Neural cell (in vitro differentiated cells): ENCODE results near the gene MASP2. TPM values are rescaled to one million over a fixed set of nuclear protein-coding genes. Genes with fewer than 3 reads are reported as not detected.

Experiments
- H2AFZ ChIP-seq: fragments of 200-600, 300-800 bp; sonication (generic), shearing (Covaris generic); 2 replicates; pipeline ENCODE4 v1.6.0; 2014; ENCODE audit warnings: low read depth, mild to moderate bottlenecking, antibody characterized with exemption, low read length, moderate library complexity
- H3F3A ChIP-seq: fragments of 200-600 bp; shearing (Covaris generic); 2 replicates; pipeline ENCODE4 v1.6.1; 2016; ENCODE audit warnings: mild to moderate bottlenecking, moderate library complexity, mixed read lengths, antibody characterized with exemption, low read length; ENCODE audit not compliant: insufficient read depth, poor library complexity, severe bottlenecking
- H3K27ac ChIP-seq: fragments of 200-600, 300-800 bp; sonication (generic), shearing (Covaris generic); 2 replicates; pipeline ENCODE4 v1.5.1; 2014; ENCODE audit warnings: mild to moderate bottlenecking, low read length, moderate library complexity
- H3K27me3 ChIP-seq: fragments of 300-800, 200-600 bp; sonication (generic), shearing (Covaris generic); 2 replicates; pipeline ENCODE4 v1.6.0; 2014; ENCODE audit warnings: mild to moderate bottlenecking, low read depth, low read length, moderate library complexity; ENCODE audit not compliant: insufficient read depth
- H3K36me3 ChIP-seq: fragments of 300-800, 200-600 bp; sonication (generic), shearing (Covaris generic); 2 replicates; pipeline ENCODE4 v1.5.1; 2014; ENCODE audit warnings: mild to moderate bottlenecking, antibody characterized with exemption, low read length, moderate library complexity; ENCODE audit not compliant: insufficient read depth
- H3K4me2 ChIP-seq: fragments of 300-800, 200-600 bp; sonication (generic), shearing (Covaris generic); 2 replicates; pipeline ENCODE4 v1.6.0; 2014; ENCODE audit warnings: mild to moderate bottlenecking, low read length
- H3K4me3 ChIP-seq: fragments of 300-800, 200-600 bp; sonication (generic), shearing (Covaris generic); 2 replicates; pipeline ENCODE4 v1.5.1; 2014; ENCODE audit warnings: mild to moderate bottlenecking, low read length, moderate library complexity
- H3K79me2 ChIP-seq: fragments of 200-600 bp; shearing (Covaris generic); replicated peaks from 2 replicates; pipeline ENCODE4 v1.6.0; 2014; ENCODE audit warnings: mild to moderate bottlenecking, low read length, moderate library complexity; ENCODE audit not compliant: insufficient read depth
- H3K9ac ChIP-seq: fragments of 300-800, 200-600 bp; sonication (generic), shearing (Covaris generic); 2 replicates; pipeline ENCODE4 v1.6.1; 2016; ENCODE audit warnings: mild to moderate bottlenecking, low read length, mixed read lengths
- H3K9me2 ChIP-seq: fragments of 200-600 bp; shearing (Covaris generic); 2 replicates; pipeline ENCODE4 v1.6.1; 2016; ENCODE audit warnings: mild to moderate bottlenecking, low read length, mixed read lengths; ENCODE audit not compliant: insufficient read depth
- H3K9me3 ChIP-seq: fragments of 200-600, 300-800 bp; sonication (generic), shearing (Covaris generic); 2 replicates; pipeline ENCODE4 v1.6.1; 2016; ENCODE audit warnings: mild to moderate bottlenecking, mixed run types, low read length, moderate library complexity, mixed read lengths
- H4K20me1 ChIP-seq: fragments of 200-600 bp; shearing (Covaris generic); 2 replicates; pipeline ENCODE4 v1.6.1; 2016; ENCODE audit warnings: mild to moderate bottlenecking, mixed run types; ENCODE audit not compliant: insufficient read depth
- CTCF ChIP-seq: fragments of 450-650 bp; IDR thresholded peaks from 2 replicates; pipeline ENCODE4 v1.5.1; 2014; ENCODE audit warnings: antibody characterized with exemption, mild to moderate bottlenecking, moderate library complexity; ENCODE audit not compliant: poor library complexity, severe bottlenecking
- EP300 ChIP-seq: fragments of 450-650 bp; conservative IDR thresholded peaks from 2 replicates; pipeline ENCODE4 v1.6.1; 2014; ENCODE audit warnings: antibody characterized with exemption, mild to moderate bottlenecking, moderate library complexity; ENCODE audit not compliant: poor library complexity, severe bottlenecking
- EZH2 ChIP-seq: fragments of 200-600, 300-800 bp; shearing (Covaris generic), sonication (generic); IDR thresholded peaks from 2 replicates; pipeline ENCODE4 v1.6.1; 2014; ENCODE audit warnings: antibody characterized with exemption, low read length, borderline replicate concordance, mild to moderate bottlenecking; ENCODE audit not compliant: insufficient read depth, poor library complexity, severe bottlenecking
- MXI1 ChIP-seq: fragments of 450-650 bp; conservative IDR thresholded peaks from 2 replicates; pipeline ENCODE4 v1.6.1; 2014; ENCODE audit warnings: antibody characterized with exemption, mild to moderate bottlenecking; ENCODE audit not compliant: poor library complexity, severe bottlenecking
- POLR2AphosphoS5 ChIP-seq: IDR thresholded peaks from 2 replicates; pipeline ENCODE4 v1.6.1; 2012
- RAD21 ChIP-seq: fragments of 450-650 bp; conservative IDR thresholded peaks from 2 replicates; pipeline ENCODE4 v1.6.1; 2014; ENCODE audit warnings: antibody characterized with exemption, mild to moderate bottlenecking, moderate library complexity
- REST ChIP-seq: IDR thresholded peaks from 2 replicates; pipeline ENCODE4 v1.6.1; 2012; ENCODE audit warnings: borderline replicate concordance
- SMC3 ChIP-seq: fragments of 450-650 bp; conservative IDR thresholded peaks from 2 replicates; pipeline ENCODE4 v1.6.1; 2014; ENCODE audit warnings: antibody characterized with exemption, mild to moderate bottlenecking, moderate library complexity; ENCODE audit not compliant: poor library complexity
- TAF1 ChIP-seq: IDR thresholded peaks from 2 replicates; pipeline ENCODE4 v1.6.1; 2012; ENCODE audit warnings: low read depth
- polyA plus RNA-seq: library from polyadenylated mRNA; depleted of rRNA; stranded (reverse); fragments of >200 nt; gene quantifications from 2 replicates; pipeline ENCODE4 v1.2.3, GENCODE V29; 2014

MASP2 gene
- polyA plus RNA-seq, 1 donor from 2014 or later, result not detected

GRCh38 chr1:11030865-11031264, 16.2 kb downstream of the MASP2 start:
- Histone ChIP-seq H2AFZ (no peak overlapping the region), H3F3A (no peaks in the 10 kb centered on the region), H3K4me3 (no peak overlapping the region), H3K27ac (no peak overlapping the region), H3K9me3 (no peaks in the 10 kb centered on the region), H3K4me2 (no peak overlapping the region), H4K20me1 (no peaks in the 10 kb centered on the region), H3K9me2 (no peaks in the 10 kb centered on the region), H3K36me3 (no peaks in the 10 kb centered on the region), H3K79me2 (no peaks in the 10 kb centered on the region), H3K9ac (no peak overlapping the region), H3K27me3 (no peaks in the 10 kb centered on the region)
- TF ChIP-seq POLR2AphosphoS5, result no peak
- TF ChIP-seq EZH2, result no peak

- Histone ChIP-seq H3K9me3 (no peaks in the 10 kb centered on the region), H3K4me3 (no peak overlapping the region), H3K9ac (no peak overlapping the region), H3K9me2 (no peaks in the 10 kb centered on the region), H3K36me3 (peaks cover 9% of the 10 kb centered on the region), H4K20me1 (peaks cover 5% of the 10 kb centered on the region), H3F3A (no peaks in the 10 kb centered on the region), H3K27ac (no peak overlapping the region), H3K79me2 (no peaks in the 10 kb centered on the region), H3K27me3 (no peaks in the 10 kb centered on the region), H3K4me2 (no peak overlapping the region), H2AFZ (no peak overlapping the region)
- TF ChIP-seq CTCF, result no peak
- TF ChIP-seq EZH2, result no peak
- TF ChIP-seq EP300, result no peak
- no peak for TF ChIP-seq TAF1
- no peak for TF ChIP-seq MXI1
- no peak for TF ChIP-seq POLR2AphosphoS5
- TF ChIP-seq REST, result no peak
- TF ChIP-seq SMC3, result no peak
- TF ChIP-seq RAD21, result no peak
Measured at GRCh38 chr1:11028018-11028417, 19.0 kb downstream of the MASP2 start.

GRCh38 chr1:11027316-11027715, 19.7 kb downstream of the MASP2 start:
- Histone ChIP-seq H3K4me3 (no peak overlapping the region), H3K27ac (no peak overlapping the region), H3K79me2 (no peaks in the 10 kb centered on the region), H3F3A (no peaks in the 10 kb centered on the region), H3K9me3 (no peaks in the 10 kb centered on the region), H3K4me2 (no peak overlapping the region), H2AFZ (no peak overlapping the region), H3K9me2 (no peaks in the 10 kb centered on the region), H3K27me3 (no peaks in the 10 kb centered on the region), H3K36me3 (peaks cover 10% of the 10 kb centered on the region), H4K20me1 (peaks cover 5% of the 10 kb centered on the region), H3K9ac (no peak overlapping the region)
- no peak for TF ChIP-seq RAD21
- no peak for TF ChIP-seq REST
- TF ChIP-seq SMC3, result no peak
- no peak for TF ChIP-seq EP300
- TF ChIP-seq CTCF, result no peak
- no peak for TF ChIP-seq POLR2AphosphoS5
- TF ChIP-seq TAF1, result no peak
- TF ChIP-seq MXI1, result no peak
- TF ChIP-seq EZH2, result no peak
